Right atrium auricular region (tissue), 2 donors: Measurements from ENCODE around the gene URB2. TPM values are rescaled to one million over a fixed set of nuclear protein-coding genes. Genes with fewer than 3 reads are reported as not detected.
A peak's percentile ranks its signal among the peaks of the same experiment; 100 is the strongest.

Experiments used
- DNase-seq: peaks from one replicate; pipeline ENCODE4 v3.0.0-alpha.2; 2019; ENCODE audit warnings: low spot score
- H3K27ac ChIP-seq, 2 donors: fragments of 200-600 bp; sonication (generic); 1 replicate in 1 of 2; 2 replicates in 1 of 2; pipeline ENCODE4 v1.5.1; 2016 to 2019
- H3K27me3 ChIP-seq, 2 donors: fragments of 200-600 bp; sonication (generic); one replicate each; pipeline versions ENCODE4 v1.5.1 to v1.6.0; 2017 to 2019
- H3K36me3 ChIP-seq: fragments of 200-600 bp; sonication (generic); one replicate; pipeline ENCODE4 v1.5.1; 2016
- H3K4me1 ChIP-seq, 2 donors: fragments of 200-600 bp; sonication (generic); one replicate each; pipeline versions ENCODE4 v1.5.1 to v1.6.0; 2017 to 2019
- H3K4me3 ChIP-seq, 2 donors: fragments of 200-600 bp; sonication (generic); 1 replicate in 1 of 2; 2 replicates in 1 of 2; pipeline ENCODE4 v1.5.1; 2017 to 2019; ENCODE audit warnings: mild to moderate bottlenecking in 1 of 2, moderate library complexity in 1 of 2
- H3K9me3 ChIP-seq, 2 donors: fragments of 200-600 bp; sonication (generic); one replicate each; pipeline ENCODE4 v1.5.1; 2019
- total RNA-seq, 2 donors: library from RNA; depleted of rRNA; stranded (reverse); fragments of >200 nt; gene quantifications; one replicate each; pipeline ENCODE4 v1.1.0, GENCODE V29; 2016
- TF ChIP-seq, protein P1 (sequence below), 2 donors: fragments of 200-600 bp; sonication (generic); IDR thresholded peaks; one replicate each; pipeline ENCODE4 v1.5.1; 2019; ENCODE audit warnings: antibody characterized with exemption in 2 of 2

Gene URB2
- total RNA-seq, 2 donors from 2014 or later = 4.5 to 7.1 TPM

DNA sequence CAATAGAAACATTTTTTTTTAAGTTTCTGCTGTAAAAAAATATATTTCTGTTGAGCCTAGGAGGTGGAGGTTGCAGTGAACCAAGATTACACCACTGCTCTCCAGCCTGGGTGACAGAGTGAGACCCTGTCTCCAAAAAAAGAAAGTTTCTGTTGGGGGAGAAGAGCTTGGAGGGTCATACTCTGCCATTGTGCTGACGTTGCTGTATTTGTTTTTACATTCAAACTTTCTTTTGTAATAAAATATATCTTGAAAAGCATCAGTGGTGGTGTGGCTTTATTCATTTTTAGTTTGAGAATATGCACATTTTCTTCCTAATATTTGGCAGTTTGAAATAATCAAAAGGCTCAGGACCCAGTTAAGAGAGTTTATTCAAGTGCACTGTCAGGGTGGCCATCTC lies 64.6 kb downstream of the URB2 start:
- no peak overlapping the region for H3K27ac ChIP-seq
- no peak overlapping the region for H3K4me3 ChIP-seq
- DNase-seq = no peak
- H3K9me3 ChIP-seq = peaks cover 0 to 4% of the 10 kb centered on the region in 2 donors
- H3K4me1 ChIP-seq = peaks cover 0 to 19% of the 10 kb centered on the region in 2 donors
- no peaks in the 10 kb centered on the region for H3K36me3 ChIP-seq
- no peaks in the 10 kb centered on the region for H3K27me3 ChIP-seq
- TF ChIP-seq, protein P1, sequence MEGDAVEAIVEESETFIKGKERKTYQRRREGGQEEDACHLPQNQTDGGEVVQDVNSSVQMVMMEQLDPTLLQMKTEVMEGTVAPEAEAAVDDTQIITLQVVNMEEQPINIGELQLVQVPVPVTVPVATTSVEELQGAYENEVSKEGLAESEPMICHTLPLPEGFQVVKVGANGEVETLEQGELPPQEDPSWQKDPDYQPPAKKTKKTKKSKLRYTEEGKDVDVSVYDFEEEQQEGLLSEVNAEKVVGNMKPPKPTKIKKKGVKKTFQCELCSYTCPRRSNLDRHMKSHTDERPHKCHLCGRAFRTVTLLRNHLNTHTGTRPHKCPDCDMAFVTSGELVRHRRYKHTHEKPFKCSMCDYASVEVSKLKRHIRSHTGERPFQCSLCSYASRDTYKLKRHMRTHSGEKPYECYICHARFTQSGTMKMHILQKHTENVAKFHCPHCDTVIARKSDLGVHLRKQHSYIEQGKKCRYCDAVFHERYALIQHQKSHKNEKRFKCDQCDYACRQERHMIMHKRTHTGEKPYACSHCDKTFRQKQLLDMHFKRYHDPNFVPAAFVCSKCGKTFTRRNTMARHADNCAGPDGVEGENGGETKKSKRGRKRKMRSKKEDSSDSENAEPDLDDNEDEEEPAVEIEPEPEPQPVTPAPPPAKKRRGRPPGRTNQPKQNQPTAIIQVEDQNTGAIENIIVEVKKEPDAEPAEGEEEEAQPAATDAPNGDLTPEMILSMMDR (IDR thresholded peaks at IDR 0.05) = no peak

DNA sequence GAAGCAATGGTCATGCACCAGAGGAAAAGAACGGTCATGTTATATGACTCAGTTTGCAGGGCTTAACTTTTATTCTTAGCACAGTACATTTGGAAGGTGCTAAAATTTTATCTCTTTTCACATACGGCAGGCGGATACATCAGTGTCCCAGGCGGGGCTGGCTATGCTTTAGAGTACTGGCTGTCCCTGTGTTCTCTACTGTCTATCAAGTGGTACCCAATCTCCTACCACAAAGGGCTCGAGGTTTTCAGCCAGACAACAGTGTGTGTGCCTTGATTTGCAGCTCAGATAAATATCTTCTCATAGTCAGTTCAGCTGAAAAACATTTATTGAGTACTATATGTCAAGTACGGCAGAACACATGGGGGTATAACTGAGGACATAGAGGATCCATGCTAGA lies 65.3 kb downstream of the URB2 start:
- no peak overlapping the region for H3K27ac ChIP-seq
- peak; percentile 26 for DNase-seq
- TF ChIP-seq, protein P1 (IDR thresholded peaks at IDR 0.05) = no peak
- no peaks in the 10 kb centered on the region for H3K27me3 ChIP-seq
- peaks cover 0 to 19% of the 10 kb centered on the region in 2 donors for H3K4me1 ChIP-seq
- no peaks in the 10 kb centered on the region for H3K9me3 ChIP-seq
- no peak overlapping the region for H3K4me3 ChIP-seq
- H3K36me3 ChIP-seq = no peaks in the 10 kb centered on the region

DNA sequence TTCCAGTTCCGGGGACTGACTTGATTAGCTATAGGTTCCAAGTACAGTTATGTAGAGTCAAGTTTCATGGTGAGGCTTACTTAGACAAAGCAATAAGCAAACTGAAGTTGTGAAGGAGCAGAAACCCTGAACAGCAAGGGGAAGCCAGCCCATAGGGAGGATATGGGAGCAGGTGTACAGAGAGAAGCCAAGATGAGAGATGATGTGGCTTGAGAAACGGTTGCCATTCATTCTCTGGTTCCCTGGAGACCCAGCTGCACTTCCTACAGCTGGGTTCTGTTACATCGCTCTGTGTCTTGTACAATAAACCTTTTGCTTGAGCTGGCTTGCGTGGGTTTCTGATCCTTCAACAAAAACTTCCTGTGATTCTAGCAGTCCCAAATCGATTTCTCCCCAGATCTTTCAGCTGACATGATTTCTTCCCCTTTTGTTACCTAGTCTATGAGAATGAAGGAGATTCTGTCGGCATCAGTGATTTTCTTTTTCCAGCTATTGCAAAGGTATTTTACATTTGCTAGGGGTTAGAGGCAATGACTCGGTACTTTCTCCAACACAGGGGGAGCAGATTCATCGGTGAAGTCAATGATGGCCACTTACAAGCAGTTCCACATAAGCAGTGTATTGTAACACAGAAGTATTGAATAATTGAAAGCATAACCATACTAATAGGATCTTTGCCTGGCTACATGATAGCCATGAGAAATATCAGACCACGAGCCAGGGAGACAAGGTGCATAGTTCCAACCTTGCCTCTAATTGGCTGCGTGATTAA lies 67.3 kb downstream of the URB2 start:
- no peak for DNase-seq
- TF ChIP-seq, protein P1 (IDR thresholded peaks at IDR 0.05) = no peak
- Histone ChIP-seq H3K4me3 (no peak overlapping the region), H3K36me3 (no peaks in the 10 kb centered on the region), H3K4me1 (peaks cover 0 to 19% of the 10 kb centered on the region in 2 donors), H3K27ac (no peak overlapping the region), H3K9me3 (no peaks in the 10 kb centered on the region), H3K27me3 (no peaks in the 10 kb centered on the region)

DNA sequence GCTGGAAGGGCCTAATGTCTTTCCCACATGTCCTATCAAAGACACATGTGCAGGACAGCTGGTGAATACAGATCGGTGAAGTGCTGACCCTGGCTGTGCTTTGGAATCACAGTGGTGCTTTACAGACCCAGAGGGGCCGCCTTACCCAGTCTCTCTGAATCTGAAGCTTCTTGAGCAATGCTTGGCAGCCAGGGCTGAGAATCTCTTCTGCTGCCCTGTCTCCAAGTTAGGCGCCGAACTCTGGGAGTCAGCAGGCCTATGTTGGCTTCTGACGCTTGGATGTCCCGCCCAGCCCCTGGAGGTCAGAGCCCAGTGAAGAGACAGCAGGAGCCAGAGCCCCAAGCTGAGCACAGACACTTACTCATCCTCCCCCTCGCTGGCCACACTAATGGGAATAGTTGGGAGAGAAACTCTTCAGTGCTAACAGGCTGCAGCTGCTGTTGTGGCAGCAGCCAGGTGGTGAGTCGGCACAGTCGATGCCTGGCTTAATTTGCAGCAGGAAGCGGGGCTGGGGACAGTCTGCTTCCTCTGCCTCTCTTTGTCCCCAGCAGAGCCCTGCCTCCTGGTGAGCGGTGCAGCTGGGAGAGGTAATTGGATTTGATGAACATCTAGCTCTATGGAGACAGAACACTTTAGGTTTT lies 68.1 kb downstream of the URB2 start:
- no peaks in the 10 kb centered on the region for H3K36me3 ChIP-seq
- TF ChIP-seq, protein P1 (IDR thresholded peaks at IDR 0.05) = no peak
- H3K4me1 ChIP-seq = peaks cover 0 to 19% of the 10 kb centered on the region in 2 donors
- H3K27me3 ChIP-seq = no peaks in the 10 kb centered on the region
- DNase-seq = peak; percentile 82
- H3K4me3 ChIP-seq = no peak overlapping the region
- no peaks in the 10 kb centered on the region for H3K9me3 ChIP-seq
- H3K27ac ChIP-seq = no peak overlapping the region

DNA sequence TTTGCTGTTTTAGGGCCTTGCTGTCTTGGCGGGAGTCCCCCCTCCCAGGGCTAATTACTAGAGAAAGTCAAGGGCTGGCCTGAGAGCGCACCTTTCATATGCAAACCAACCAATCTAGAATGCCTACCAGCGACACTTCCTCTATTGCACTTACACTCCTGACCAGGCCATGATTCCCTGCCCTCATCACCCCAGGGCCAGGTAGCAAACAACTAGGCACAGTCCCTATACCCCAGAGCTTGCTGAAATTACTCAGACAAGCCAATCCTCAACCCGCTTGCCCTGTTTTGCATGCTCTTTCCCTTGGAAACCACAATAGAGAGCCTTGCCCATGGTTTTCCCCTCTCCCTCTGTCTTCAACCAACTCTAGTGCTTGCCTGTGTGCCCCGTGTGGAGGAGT lies 70.3 kb downstream of the URB2 start:
- peaks cover 0 to 19% of the 10 kb centered on the region in 2 donors for H3K4me1 ChIP-seq
- no peaks in the 10 kb centered on the region for H3K27me3 ChIP-seq
- no peaks in the 10 kb centered on the region for H3K36me3 ChIP-seq
- H3K9me3 ChIP-seq = no peaks in the 10 kb centered on the region
- no peak overlapping the region for H3K27ac ChIP-seq
- TF ChIP-seq, protein P1 (IDR thresholded peaks at IDR 0.05) = no peak
- no peak for DNase-seq
- H3K4me3 ChIP-seq = no peak overlapping the region
